Neural progenitor cell (in vitro differentiated cells): ENCODE measurements around the gene HBG2. TPM values are rescaled to one million over a fixed set of nuclear protein-coding genes. Genes with fewer than 3 reads are reported as not detected.

ENCODE experiments used
- DNase-seq: peaks from one replicate; pipeline ENCODE4 v3.0.0-alpha.2; 2016; ENCODE audit warnings: low spot score
- H2AFZ ChIP-seq: fragments of 200-600 bp; sonication (generic); replicated peaks from 2 replicates; pipeline ENCODE4 v1.6.1; 2016; ENCODE audit warnings: antibody characterized with exemption
- H3F3A ChIP-seq: fragments of 200-600 bp; sonication (generic); 2 replicates; pipeline ENCODE4 v1.6.1; 2016; ENCODE audit warnings: antibody characterized with exemption, low read depth
- H3K27ac ChIP-seq: fragments of 200-600 bp; sonication (generic); 2 replicates; pipeline ENCODE4 v1.5.1; 2016; ENCODE audit warnings: mild to moderate bottlenecking
- H3K27me3 ChIP-seq: fragments of 200-600 bp; sonication (generic); 2 replicates; pipeline ENCODE4 v1.6.1; 2016; ENCODE audit warnings: mild to moderate bottlenecking, moderate library complexity
- H3K36me3 ChIP-seq: fragments of 200-600 bp; sonication (generic); 2 replicates; pipeline ENCODE4 v1.5.1; 2016
- H3K4me1 ChIP-seq: fragments of 200-600 bp; sonication (generic); 2 replicates; pipeline ENCODE4 v1.6.1; 2016; ENCODE audit warnings: mixed run types
- H3K4me2 ChIP-seq: fragments of 200-600 bp; sonication (generic); 2 replicates; pipeline ENCODE4 v1.6.1; 2016
- H3K4me3 ChIP-seq: fragments of 200-600 bp; sonication (generic); 2 replicates; pipeline ENCODE4 v1.5.1; 2016
- H3K79me2 ChIP-seq: fragments of 200-600 bp; sonication (generic); 2 replicates; pipeline ENCODE4 v1.6.1; 2016; ENCODE audit warnings: low read depth
- H3K9ac ChIP-seq: fragments of 200-600 bp; sonication (generic); 2 replicates; pipeline ENCODE4 v1.6.1; 2016
- H3K9me3 ChIP-seq: fragments of 200-600 bp; sonication (generic); 2 replicates; pipeline ENCODE4 v1.5.1; 2016; ENCODE audit warnings: low read depth
- H4K20me1 ChIP-seq: fragments of 200-600 bp; sonication (generic); 2 replicates; pipeline ENCODE4 v1.6.1; 2016; ENCODE audit warnings: low read depth
- H3K27ac Mint-ChIP-seq: 3 replicates; pipeline ENCODE4 v1.8.0; 2021; ENCODE audit warnings: mixed read lengths
- H3K27me3 Mint-ChIP-seq: 2 replicates; pipeline ENCODE4 v1.8.0; 2022; ENCODE audit warnings: low read depth, mild to moderate bottlenecking, inconsistent platforms, moderate library complexity, mixed read lengths; ENCODE audit not compliant: insufficient read depth
- H3K36me3 Mint-ChIP-seq: 3 replicates; pipeline ENCODE4 v1.8.0; 2021; ENCODE audit warnings: mixed read lengths
- H3K4me1 Mint-ChIP-seq: 3 replicates; pipeline ENCODE4 v1.8.0; 2021; ENCODE audit warnings: mixed read lengths
- H3K4me3 Mint-ChIP-seq: 3 replicates; pipeline ENCODE4 v1.8.0; 2021; ENCODE audit warnings: mild to moderate bottlenecking, moderate library complexity, mixed read lengths
- H3K9me3 Mint-ChIP-seq: 3 replicates; pipeline ENCODE4 v1.8.0; 2020; ENCODE audit warnings: mixed read lengths
- EZH2 ChIP-seq: fragments of 200-600 bp; sonication (generic); IDR thresholded peaks from 2 replicates; pipeline ENCODE4 v1.6.1; 2017; ENCODE audit warnings: antibody characterized with exemption, mild to moderate bottlenecking, moderate library complexity
- EZH2phosphoT487 ChIP-seq: fragments of 200-600 bp; sonication (generic); IDR thresholded peaks from 2 replicates; pipeline ENCODE4 v1.6.1; 2017; ENCODE audit warnings: antibody characterized with exemption
- total RNA-seq: library from RNA; depleted of rRNA; stranded (reverse); fragments of >200 nt; gene quantifications from 2 replicates; pipeline ENCODE4 v1.2.3, GENCODE V29; 2015; ENCODE audit warnings: low replicate concordance
- TF ChIP-seq, protein P1 (sequence below): fragments of 200-600 bp; sonication (generic); IDR thresholded peaks from 2 replicates; pipeline ENCODE4 v1.5.1; 2017; ENCODE audit warnings: antibody characterized with exemption, mild to moderate bottlenecking

The HBG2 gene
- total RNA-seq, 1 donor from 2014 or later: not detected

DNA sequence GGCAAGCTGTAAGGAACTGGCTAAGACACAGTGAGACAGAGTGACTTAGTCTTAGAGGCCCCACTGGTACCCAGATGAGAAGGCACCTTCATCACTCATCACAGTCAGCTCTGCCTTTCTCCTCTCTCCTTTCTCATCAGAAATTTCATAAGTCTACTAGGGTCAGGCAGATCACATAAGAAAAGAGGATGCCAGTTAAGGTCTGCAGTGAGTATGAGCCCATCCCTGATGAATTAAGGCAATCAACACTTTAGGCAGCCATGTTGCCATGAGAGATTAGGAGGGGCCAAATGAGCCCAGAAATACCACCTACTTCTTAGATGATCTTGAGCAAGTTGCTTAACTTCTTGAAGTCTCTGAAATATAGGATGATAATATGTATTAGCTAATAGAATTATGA lies 27.0 kb upstream of the HBG2 start:
- Histone ChIP-seq H3K9ac (no peak overlapping the region), H3K27me3 (no peaks in the 10 kb centered on the region), H3K9me3 (no peaks in the 10 kb centered on the region), H3K4me2 (no peak overlapping the region), H4K20me1 (no peaks in the 10 kb centered on the region), H3K27ac (no peak overlapping the region), H3K4me1 (no peaks in the 10 kb centered on the region), H3K4me3 (no peak overlapping the region), H3F3A (no peaks in the 10 kb centered on the region), H2AFZ (no peak overlapping the region), H3K79me2 (no peaks in the 10 kb centered on the region), H3K36me3 (no peaks in the 10 kb centered on the region)
- H3K27me3 Mint-ChIP-seq: no peaks in the 10 kb centered on the region
- H3K27ac Mint-ChIP-seq: no peak overlapping the region
- no peak for DNase-seq
- no peaks in the 10 kb centered on the region for H3K36me3 Mint-ChIP-seq
- TF ChIP-seq, protein P1, sequence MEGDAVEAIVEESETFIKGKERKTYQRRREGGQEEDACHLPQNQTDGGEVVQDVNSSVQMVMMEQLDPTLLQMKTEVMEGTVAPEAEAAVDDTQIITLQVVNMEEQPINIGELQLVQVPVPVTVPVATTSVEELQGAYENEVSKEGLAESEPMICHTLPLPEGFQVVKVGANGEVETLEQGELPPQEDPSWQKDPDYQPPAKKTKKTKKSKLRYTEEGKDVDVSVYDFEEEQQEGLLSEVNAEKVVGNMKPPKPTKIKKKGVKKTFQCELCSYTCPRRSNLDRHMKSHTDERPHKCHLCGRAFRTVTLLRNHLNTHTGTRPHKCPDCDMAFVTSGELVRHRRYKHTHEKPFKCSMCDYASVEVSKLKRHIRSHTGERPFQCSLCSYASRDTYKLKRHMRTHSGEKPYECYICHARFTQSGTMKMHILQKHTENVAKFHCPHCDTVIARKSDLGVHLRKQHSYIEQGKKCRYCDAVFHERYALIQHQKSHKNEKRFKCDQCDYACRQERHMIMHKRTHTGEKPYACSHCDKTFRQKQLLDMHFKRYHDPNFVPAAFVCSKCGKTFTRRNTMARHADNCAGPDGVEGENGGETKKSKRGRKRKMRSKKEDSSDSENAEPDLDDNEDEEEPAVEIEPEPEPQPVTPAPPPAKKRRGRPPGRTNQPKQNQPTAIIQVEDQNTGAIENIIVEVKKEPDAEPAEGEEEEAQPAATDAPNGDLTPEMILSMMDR: no peak
- no peaks in the 10 kb centered on the region for H3K9me3 Mint-ChIP-seq
- no peak overlapping the region for H3K4me3 Mint-ChIP-seq
- H3K4me1 Mint-ChIP-seq: peaks cover 5% of the 10 kb centered on the region

DNA sequence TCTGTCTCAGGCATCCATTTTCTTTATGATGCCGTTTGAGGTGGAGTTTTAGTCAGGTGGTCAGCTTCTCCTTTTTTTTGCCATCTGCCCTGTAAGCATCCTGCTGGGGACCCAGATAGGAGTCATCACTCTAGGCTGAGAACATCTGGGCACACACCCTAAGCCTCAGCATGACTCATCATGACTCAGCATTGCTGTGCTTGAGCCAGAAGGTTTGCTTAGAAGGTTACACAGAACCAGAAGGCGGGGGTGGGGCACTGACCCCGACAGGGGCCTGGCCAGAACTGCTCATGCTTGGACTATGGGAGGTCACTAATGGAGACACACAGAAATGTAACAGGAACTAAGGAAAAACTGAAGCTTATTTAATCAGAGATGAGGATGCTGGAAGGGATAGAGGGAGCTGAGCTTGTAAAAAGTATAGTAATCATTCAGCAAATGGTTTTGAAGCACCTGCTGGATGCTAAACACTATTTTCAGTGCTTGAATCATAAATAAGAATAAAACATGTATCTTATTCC lies 26.1 kb upstream of the HBG2 start:
- Histone ChIP-seq H4K20me1 (no peaks in the 10 kb centered on the region), H3F3A (no peaks in the 10 kb centered on the region), H3K9ac (no peak overlapping the region), H3K79me2 (no peaks in the 10 kb centered on the region), H3K9me3 (no peaks in the 10 kb centered on the region), H3K4me1 (no peaks in the 10 kb centered on the region), H3K4me2 (no peak overlapping the region), H3K36me3 (no peaks in the 10 kb centered on the region), H3K27ac (no peak overlapping the region), H3K4me3 (no peak overlapping the region), H2AFZ (no peak overlapping the region), H3K27me3 (no peaks in the 10 kb centered on the region)
- H3K4me3 Mint-ChIP-seq: no peak overlapping the region
- H3K9me3 Mint-ChIP-seq: no peaks in the 10 kb centered on the region
- TF ChIP-seq EZH2: no peak
- TF ChIP-seq EZH2phosphoT487: no peak
- TF ChIP-seq, protein P1: no peak
- no peak overlapping the region for H3K27ac Mint-ChIP-seq
- DNase-seq: peak; percentile 39
- no peaks in the 10 kb centered on the region for H3K36me3 Mint-ChIP-seq
- H3K27me3 Mint-ChIP-seq: no peaks in the 10 kb centered on the region
- peaks cover 5% of the 10 kb centered on the region for H3K4me1 Mint-ChIP-seq

DNA sequence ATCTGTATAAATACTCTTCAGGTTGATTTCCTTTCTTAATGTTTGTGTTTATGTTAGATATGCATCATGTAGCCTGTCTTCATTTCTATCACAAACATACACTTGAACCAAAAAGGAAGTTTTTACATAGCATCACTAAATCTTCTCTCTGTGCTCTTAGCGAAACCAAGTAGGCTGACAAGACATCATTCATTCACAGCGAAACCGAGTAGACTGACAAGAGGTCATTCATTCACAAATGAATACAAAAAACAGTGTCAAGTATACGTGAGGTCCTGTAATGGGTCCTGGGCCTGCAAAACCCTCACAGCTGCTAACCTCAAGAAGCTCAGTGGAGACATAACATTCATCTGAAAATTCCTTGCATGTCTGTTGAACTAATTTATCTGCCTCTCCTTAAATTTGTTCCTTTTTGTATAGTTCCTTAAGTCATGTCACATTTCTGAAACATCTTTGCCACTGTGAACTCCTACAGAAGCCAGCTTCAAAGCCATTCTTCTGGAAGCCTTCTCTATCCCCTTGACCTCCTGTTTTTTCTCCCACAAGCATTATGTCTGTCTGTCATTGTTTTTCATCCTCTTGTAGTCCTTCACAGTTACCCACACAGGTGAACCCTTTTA lies 25.0 kb upstream of the HBG2 start:
- H3K27ac ChIP-seq: no peak overlapping the region

More for the DNA sequence above, 25.0 kb upstream of the HBG2 start:
- H3K27ac Mint-ChIP-seq: no peak overlapping the region
- H3K27me3 Mint-ChIP-seq: no peaks in the 10 kb centered on the region
- Histone ChIP-seq H3K27me3 (no peaks in the 10 kb centered on the region), H3K9me3 (no peaks in the 10 kb centered on the region), H3K79me2 (no peaks in the 10 kb centered on the region), H3K36me3 (no peaks in the 10 kb centered on the region), H3K4me3 (no peak overlapping the region), H3K4me2 (no peak overlapping the region), H3K4me1 (peaks cover 2% of the 10 kb centered on the region), H3K9ac (no peak overlapping the region), H3F3A (no peaks in the 10 kb centered on the region), H2AFZ (no peak overlapping the region), H4K20me1 (no peaks in the 10 kb centered on the region)
- DNase-seq: no peak
- H3K4me1 Mint-ChIP-seq: peaks cover 5% of the 10 kb centered on the region
- H3K9me3 Mint-ChIP-seq: no peaks in the 10 kb centered on the region
- no peaks in the 10 kb centered on the region for H3K36me3 Mint-ChIP-seq
- no peak for TF ChIP-seq EZH2
- TF ChIP-seq EZH2phosphoT487: no peak
- TF ChIP-seq, protein P1: no peak
- no peak overlapping the region for H3K4me3 Mint-ChIP-seq
